ENCODE measurements around the gene SMOC1.
"Not testable (repeated sequence)": the region's sequence is repeated elsewhere in the genome, so short reads cannot be mapped to it uniquely, and the experiment has no call there.

Gene SMOC1

DNA sequence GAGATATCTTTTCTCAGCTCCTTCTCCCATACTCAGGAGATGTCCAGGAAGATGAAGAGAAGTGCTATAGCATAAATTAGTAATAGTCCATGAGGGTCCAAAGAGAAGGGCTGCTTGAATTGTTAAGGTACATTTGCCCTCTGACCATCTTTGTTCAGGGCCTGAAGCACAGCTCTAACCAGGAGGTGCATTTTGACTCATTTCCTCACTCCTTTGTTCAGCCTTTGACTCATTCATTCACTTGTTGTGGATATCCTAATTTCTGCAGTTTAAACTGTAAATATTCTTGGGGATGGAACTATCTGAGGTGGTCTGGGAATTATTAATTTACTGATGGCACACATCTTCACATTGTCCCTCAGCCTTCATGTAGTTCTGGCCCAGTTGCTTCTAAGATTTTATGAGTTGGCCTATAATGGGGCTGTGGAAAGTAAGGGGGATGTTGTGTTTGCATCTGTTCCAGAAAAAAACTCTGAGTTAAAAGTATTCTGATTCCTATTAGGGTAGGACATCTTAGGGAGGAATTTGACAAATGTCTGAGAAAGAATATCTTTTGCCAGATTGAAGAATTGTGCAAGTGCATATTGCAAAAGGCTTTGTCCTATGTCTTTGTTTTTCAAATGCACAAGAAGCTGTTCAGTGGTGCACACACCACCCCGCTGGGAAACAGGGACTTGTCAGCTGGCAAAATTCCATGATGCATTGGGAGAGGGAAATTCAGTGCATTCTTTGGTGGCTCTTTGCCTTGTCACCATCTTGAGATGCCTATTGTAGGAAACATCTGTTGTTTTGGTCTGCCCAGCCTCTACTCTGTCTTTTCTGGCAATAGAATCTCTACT, 22.1 kb downstream of the SMOC1 start:
- DNase-seq: no peak
- H3K4me3 ChIP-seq (ENCODE audit: insufficient read depth in 1 of 2, low read depth in 1 of 2, low read length in 2 of 2): no peak overlapping the region
- no peak overlapping the region for H2BK12ac ChIP-seq (ENCODE audit: low read length in 2 of 2)
- H2AK5ac ChIP-seq (ENCODE audit: low read length, severe bottlenecking): no peak overlapping the region
- H3K9ac ChIP-seq (ENCODE audit: low read length): no peak overlapping the region
- H3K27me3 ChIP-seq (ENCODE audit: control insufficient read depth in 1 of 2, insufficient read depth in 1 of 2, low read length in 2 of 2): no peaks in the 10 kb centered on the region
- no peak overlapping the region for H4K8ac ChIP-seq (ENCODE audit: low read length)
- no peak overlapping the region for H3K4me2 ChIP-seq (ENCODE audit: low read length, poor library complexity, severe bottlenecking)
- no peak overlapping the region for H2AFZ ChIP-seq (ENCODE audit: low read depth, low read length)
- no peak overlapping the region for H3K18ac ChIP-seq (ENCODE audit: low read depth in 1 of 2, low read length in 2 of 2)
- no peak overlapping the region for H2BK120ac ChIP-seq (ENCODE audit: low read depth, low read length)
- H3K23ac ChIP-seq (ENCODE audit: low read length in 2 of 2): no peak overlapping the region
- peaks cover 25% of the 10 kb centered on the region for H3K79me1 ChIP-seq (replicated peaks; ENCODE audit: low read length, poor library complexity, severe bottlenecking)
- H3K36me3 ChIP-seq (ENCODE audit: control insufficient read depth in 1 of 2, insufficient read depth in 2 of 2, low read depth in 1 of 2, low read length in 2 of 2): no peaks in the 10 kb centered on the region
- no peak overlapping the region for H3K27ac ChIP-seq (ENCODE audit: low read length, poor library complexity, severe bottlenecking)
- H3K9me3 ChIP-seq (ENCODE audit: control insufficient read depth, low read length): peaks cover 9% of the 10 kb centered on the region
- H2BK15ac ChIP-seq (ENCODE audit: low read depth, poor library complexity, severe bottlenecking): no peak overlapping the region
- H2BK5ac ChIP-seq (ENCODE audit: low read depth, low read length, poor library complexity, severe bottlenecking): no peak overlapping the region
- WGBS: 71% methylated on average over 1 of the region's 1 CpG
- H4K91ac ChIP-seq (ENCODE audit: low read length): no peak overlapping the region
- H3K4me1 ChIP-seq (ENCODE audit: control insufficient read depth, insufficient read depth, low read depth, low read length): no peaks in the 10 kb centered on the region
- H3K14ac ChIP-seq (ENCODE audit: low read length in 2 of 2): no peak overlapping the region
- no peak overlapping the region for H3K4ac ChIP-seq (ENCODE audit: low read depth in 1 of 2, low read length in 2 of 2)

DNA sequence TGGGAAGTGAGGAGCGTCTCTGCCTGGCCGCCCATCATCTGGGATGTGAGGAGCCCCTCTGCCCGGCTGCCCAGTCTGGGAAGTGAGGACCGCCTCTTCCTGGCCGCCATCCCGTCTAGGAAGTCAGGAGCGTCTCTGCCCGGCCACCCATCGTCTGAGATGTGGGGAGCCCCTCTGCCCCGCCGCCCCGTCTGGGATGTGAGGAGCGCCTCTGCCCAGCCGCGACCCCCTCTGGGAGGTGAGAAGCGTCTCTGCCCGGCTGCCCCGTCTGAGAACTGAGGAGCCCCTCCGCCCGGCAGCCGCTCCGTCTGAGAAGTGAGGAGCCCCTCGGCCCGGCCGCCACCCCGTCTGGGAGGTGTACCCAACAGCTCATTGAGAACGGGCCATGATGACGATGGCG, 23.8 kb downstream of the SMOC1 start:
- 93% methylated on average over 29 of the region's 29 CpGs for WGBS
- H3K9ac ChIP-seq (ENCODE audit: low read length); H3K4me1 ChIP-seq (ENCODE audit: control insufficient read depth, insufficient read depth, low read depth, low read length); H3K18ac ChIP-seq (ENCODE audit: low read depth in 1 of 2, low read length in 2 of 2); H3K36me3 ChIP-seq (ENCODE audit: control insufficient read depth in 1 of 2, insufficient read depth in 2 of 2, low read depth in 1 of 2, low read length in 2 of 2); H2AFZ ChIP-seq (ENCODE audit: low read depth, low read length); H2BK15ac ChIP-seq (ENCODE audit: low read depth, poor library complexity, severe bottlenecking); H4K91ac ChIP-seq (ENCODE audit: low read length); H3K27me3 ChIP-seq (ENCODE audit: control insufficient read depth in 1 of 2, insufficient read depth in 1 of 2, low read length in 2 of 2); H3K23ac ChIP-seq (ENCODE audit: low read length in 2 of 2); H2AK5ac ChIP-seq (ENCODE audit: low read length, severe bottlenecking); H2BK12ac ChIP-seq (ENCODE audit: low read length in 2 of 2); H3K14ac ChIP-seq (ENCODE audit: low read length in 2 of 2); H3K4me3 ChIP-seq (ENCODE audit: insufficient read depth in 1 of 2, low read depth in 1 of 2, low read length in 2 of 2); H3K4me2 ChIP-seq (ENCODE audit: low read length, poor library complexity, severe bottlenecking); H3K9me3 ChIP-seq (ENCODE audit: control insufficient read depth, low read length); H2BK5ac ChIP-seq (ENCODE audit: low read depth, low read length, poor library complexity, severe bottlenecking); DNase-seq; H4K8ac ChIP-seq (ENCODE audit: low read length); H3K27ac ChIP-seq (ENCODE audit: low read length, poor library complexity, severe bottlenecking); H3K4ac ChIP-seq (ENCODE audit: low read depth in 1 of 2, low read length in 2 of 2); H2BK120ac ChIP-seq (ENCODE audit: low read depth, low read length): not testable (repeated sequence)
- peaks cover 23% of the 10 kb centered on the region for H3K79me1 ChIP-seq (replicated peaks; ENCODE audit: low read length, poor library complexity, severe bottlenecking)

DNA sequence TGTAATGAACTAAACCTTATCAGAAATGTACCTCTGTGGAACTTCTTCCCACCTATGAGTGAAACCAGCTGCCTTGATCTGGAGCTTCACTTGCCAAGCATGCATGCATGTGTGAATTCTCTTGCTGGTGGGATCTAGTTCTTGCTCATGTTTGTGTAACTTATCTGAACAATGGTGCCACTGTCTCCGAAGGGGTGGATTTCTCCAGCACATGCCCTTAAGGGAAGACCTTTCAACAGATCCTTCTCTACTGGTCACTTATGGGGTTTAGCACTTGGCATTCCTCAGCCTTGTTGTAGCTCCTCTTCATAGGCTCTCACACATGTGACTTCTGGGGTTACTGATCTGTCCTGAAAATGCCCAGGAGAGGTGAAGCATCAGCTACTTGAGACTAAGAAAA, 25.0 kb downstream of the SMOC1 start:
- Histone ChIP-seq H3K4ac (ENCODE audit: low read depth in 1 of 2, low read length in 2 of 2) (no peak overlapping the region), H3K27ac (ENCODE audit: low read length, poor library complexity, severe bottlenecking) (no peak overlapping the region), H2AFZ (ENCODE audit: low read depth, low read length) (no peak overlapping the region), H2BK15ac (ENCODE audit: low read depth, poor library complexity, severe bottlenecking) (no peak overlapping the region), H3K79me1 (replicated peaks; ENCODE audit: low read length, poor library complexity, severe bottlenecking) (peaks cover 24% of the 10 kb centered on the region), H2AK5ac (ENCODE audit: low read length, severe bottlenecking) (no peak overlapping the region), H3K36me3 (ENCODE audit: control insufficient read depth in 1 of 2, insufficient read depth in 2 of 2, low read depth in 1 of 2, low read length in 2 of 2) (peaks cover 0 to 2% of the 10 kb centered on the region in 2 experiments), H3K9me3 (ENCODE audit: control insufficient read depth, low read length) (no peaks in the 10 kb centered on the region), H3K4me2 (ENCODE audit: low read length, poor library complexity, severe bottlenecking) (no peak overlapping the region), H3K27me3 (ENCODE audit: control insufficient read depth in 1 of 2, insufficient read depth in 1 of 2, low read length in 2 of 2) (no peaks in the 10 kb centered on the region), H3K4me1 (ENCODE audit: control insufficient read depth, insufficient read depth, low read depth, low read length) (no peaks in the 10 kb centered on the region), H3K4me3 (ENCODE audit: insufficient read depth in 1 of 2, low read depth in 1 of 2, low read length in 2 of 2) (no peak overlapping the region), H2BK12ac (ENCODE audit: low read length in 2 of 2) (no peak overlapping the region), H3K9ac (ENCODE audit: low read length) (no peak overlapping the region), H4K8ac (ENCODE audit: low read length) (no peak overlapping the region), H3K18ac (ENCODE audit: low read depth in 1 of 2, low read length in 2 of 2) (no peak overlapping the region), H4K91ac (ENCODE audit: low read length) (no peak overlapping the region), H2BK120ac (ENCODE audit: low read depth, low read length) (no peak overlapping the region), H3K14ac (ENCODE audit: low read length in 2 of 2) (no peak overlapping the region), H2BK5ac (ENCODE audit: low read depth, low read length, poor library complexity, severe bottlenecking) (no peak overlapping the region), H3K23ac (ENCODE audit: low read length in 2 of 2) (no peak overlapping the region)
- no peak for DNase-seq
- WGBS: 80% methylated on average over 1 of the region's 1 CpG

DNA sequence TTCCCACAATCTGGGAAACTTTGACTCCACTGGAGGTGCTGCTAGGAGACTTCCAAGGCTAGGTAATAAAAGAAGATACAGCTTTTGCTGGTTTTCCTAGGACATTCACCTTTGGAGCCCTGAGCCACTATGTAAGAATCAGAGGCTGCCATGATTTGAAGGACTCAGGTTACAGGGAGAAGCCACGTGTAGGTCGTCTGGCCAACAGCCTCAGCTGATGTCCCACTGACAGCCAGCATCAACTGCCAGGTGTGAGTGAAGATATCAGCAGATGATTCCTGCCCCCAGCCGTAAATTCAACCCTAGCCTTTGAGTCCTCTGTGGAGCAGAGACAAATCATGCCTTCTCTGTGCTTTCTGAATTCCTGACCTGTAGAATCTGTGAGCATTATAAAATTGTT, 27.0 kb downstream of the SMOC1 start:
- 35% methylated on average over 3 of the region's 3 CpGs for WGBS
- H3K23ac ChIP-seq (ENCODE audit: low read length in 2 of 2): no peak overlapping the region
- no peak overlapping the region for H3K9ac ChIP-seq (ENCODE audit: low read length)
- no peak overlapping the region for H4K91ac ChIP-seq (ENCODE audit: low read length)
- no peaks in the 10 kb centered on the region for H3K9me3 ChIP-seq (ENCODE audit: control insufficient read depth, low read length)
- no peak overlapping the region for H2BK5ac ChIP-seq (ENCODE audit: low read depth, low read length, poor library complexity, severe bottlenecking)
- no peak overlapping the region for H2BK12ac ChIP-seq (ENCODE audit: low read length in 2 of 2)
- H3K27me3 ChIP-seq (ENCODE audit: control insufficient read depth in 1 of 2, insufficient read depth in 1 of 2, low read length in 2 of 2): no peaks in the 10 kb centered on the region
- no peaks in the 10 kb centered on the region for H3K4me1 ChIP-seq (ENCODE audit: control insufficient read depth, insufficient read depth, low read depth, low read length)
- H3K4me2 ChIP-seq (ENCODE audit: low read length, poor library complexity, severe bottlenecking): no peak overlapping the region
- no peak overlapping the region for H3K18ac ChIP-seq (ENCODE audit: low read depth in 1 of 2, low read length in 2 of 2)
- no peak for DNase-seq
- H2AFZ ChIP-seq (ENCODE audit: low read depth, low read length): no peak overlapping the region
- no peak overlapping the region for H3K4me3 ChIP-seq (ENCODE audit: insufficient read depth in 1 of 2, low read depth in 1 of 2, low read length in 2 of 2)
- H3K27ac ChIP-seq (ENCODE audit: low read length, poor library complexity, severe bottlenecking): no peak overlapping the region
- no peak overlapping the region for H4K8ac ChIP-seq (ENCODE audit: low read length)
- H3K14ac ChIP-seq (ENCODE audit: low read length in 2 of 2): no peak overlapping the region
- H2AK5ac ChIP-seq (ENCODE audit: low read length, severe bottlenecking): no peak overlapping the region
- peaks cover 0 to 2% of the 10 kb centered on the region in 2 experiments for H3K36me3 ChIP-seq (ENCODE audit: control insufficient read depth in 1 of 2, insufficient read depth in 2 of 2, low read depth in 1 of 2, low read length in 2 of 2)
- H2BK15ac ChIP-seq (ENCODE audit: low read depth, poor library complexity, severe bottlenecking): no peak overlapping the region
- no peak overlapping the region for H2BK120ac ChIP-seq (ENCODE audit: low read depth, low read length)
- no peak overlapping the region for H3K4ac ChIP-seq (ENCODE audit: low read depth in 1 of 2, low read length in 2 of 2)
- H3K79me1 ChIP-seq (replicated peaks; ENCODE audit: low read length, poor library complexity, severe bottlenecking): peaks cover 24% of the 10 kb centered on the region

Data from mesenchymal stem cell (in vitro differentiated cells and primary cell).